ENCODE measurements around the gene PIP4K2A. TPM values are rescaled to one million over a fixed set of nuclear protein-coding genes. Genes with fewer than 3 reads are reported as not detected.

PIP4K2A gene
- total RNA-seq, 1 donor from 2014 or later = 22.4 TPM

- no peak overlapping the region for H3K27ac Mint-ChIP-seq
- peaks cover 28% of the 10 kb centered on the region for H3K4me1 Mint-ChIP-seq (ENCODE audit: low read depth)
- no peak overlapping the region for H3K4me3 Mint-ChIP-seq (ENCODE audit: low read depth)
- H3K9me3 Mint-ChIP-seq (ENCODE audit: low read depth) = no peaks in the 10 kb centered on the region
- TF ChIP-seq, protein P1, sequence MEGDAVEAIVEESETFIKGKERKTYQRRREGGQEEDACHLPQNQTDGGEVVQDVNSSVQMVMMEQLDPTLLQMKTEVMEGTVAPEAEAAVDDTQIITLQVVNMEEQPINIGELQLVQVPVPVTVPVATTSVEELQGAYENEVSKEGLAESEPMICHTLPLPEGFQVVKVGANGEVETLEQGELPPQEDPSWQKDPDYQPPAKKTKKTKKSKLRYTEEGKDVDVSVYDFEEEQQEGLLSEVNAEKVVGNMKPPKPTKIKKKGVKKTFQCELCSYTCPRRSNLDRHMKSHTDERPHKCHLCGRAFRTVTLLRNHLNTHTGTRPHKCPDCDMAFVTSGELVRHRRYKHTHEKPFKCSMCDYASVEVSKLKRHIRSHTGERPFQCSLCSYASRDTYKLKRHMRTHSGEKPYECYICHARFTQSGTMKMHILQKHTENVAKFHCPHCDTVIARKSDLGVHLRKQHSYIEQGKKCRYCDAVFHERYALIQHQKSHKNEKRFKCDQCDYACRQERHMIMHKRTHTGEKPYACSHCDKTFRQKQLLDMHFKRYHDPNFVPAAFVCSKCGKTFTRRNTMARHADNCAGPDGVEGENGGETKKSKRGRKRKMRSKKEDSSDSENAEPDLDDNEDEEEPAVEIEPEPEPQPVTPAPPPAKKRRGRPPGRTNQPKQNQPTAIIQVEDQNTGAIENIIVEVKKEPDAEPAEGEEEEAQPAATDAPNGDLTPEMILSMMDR (IDR thresholded peaks at IDR 0.05; ENCODE audit: unreplicated experiment) = no peak
- no peaks in the 10 kb centered on the region for H3K27me3 Mint-ChIP-seq
- DNase-seq (ENCODE audit: low spot score, unreplicated experiment) = no peak
- H3K36me3 Mint-ChIP-seq (ENCODE audit: insufficient read depth) = no peaks in the 10 kb centered on the region
Observed at GRCh38 chr10:22643116-22643515, 71.3 kb downstream of the PIP4K2A start.

- Mint-ChIP-seq H3K36me3 (ENCODE audit: insufficient read depth) (no peaks in the 10 kb centered on the region), H3K4me3 (ENCODE audit: low read depth) (no peak overlapping the region), H3K4me1 (ENCODE audit: low read depth) (peaks cover 16% of the 10 kb centered on the region), H3K9me3 (ENCODE audit: low read depth) (no peaks in the 10 kb centered on the region), H3K27me3 (no peaks in the 10 kb centered on the region), H3K27ac (no peak overlapping the region)
- TF ChIP-seq, protein P1 (IDR thresholded peaks at IDR 0.05; ENCODE audit: unreplicated experiment) = no peak
- no peak for DNase-seq (ENCODE audit: low spot score, unreplicated experiment)
Observed at GRCh38 chr10:22641743-22642142, 72.6 kb downstream of the PIP4K2A start.

- Mint-ChIP-seq H3K36me3 (ENCODE audit: insufficient read depth) (no peaks in the 10 kb centered on the region), H3K4me1 (ENCODE audit: low read depth) (peaks cover 12% of the 10 kb centered on the region), H3K27me3 (no peaks in the 10 kb centered on the region), H3K4me3 (ENCODE audit: low read depth) (no peak overlapping the region), H3K9me3 (ENCODE audit: low read depth) (no peaks in the 10 kb centered on the region), H3K27ac (no peak overlapping the region)
- TF ChIP-seq, protein P1 (IDR thresholded peaks at IDR 0.05; ENCODE audit: unreplicated experiment) = no peak
- no peak for DNase-seq (ENCODE audit: low spot score, unreplicated experiment)
Observed at GRCh38 chr10:22640359-22640758, 74.0 kb downstream of the PIP4K2A start.

- no peaks in the 10 kb centered on the region for H3K27me3 Mint-ChIP-seq
- no peak overlapping the region for H3K27ac Mint-ChIP-seq
- TF ChIP-seq, protein P1 (IDR thresholded peaks at IDR 0.05; ENCODE audit: unreplicated experiment) = no peak
- no peak overlapping the region for H3K4me3 Mint-ChIP-seq (ENCODE audit: low read depth)
- H3K36me3 Mint-ChIP-seq (ENCODE audit: insufficient read depth) = no peaks in the 10 kb centered on the region
- no peaks in the 10 kb centered on the region for H3K9me3 Mint-ChIP-seq (ENCODE audit: low read depth)
- H3K4me1 Mint-ChIP-seq (ENCODE audit: low read depth) = peaks cover 8% of the 10 kb centered on the region
- no peak for DNase-seq (ENCODE audit: low spot score, unreplicated experiment)
Observed at GRCh38 chr10:22638863-22639262, 75.5 kb downstream of the PIP4K2A start.

DNA sequence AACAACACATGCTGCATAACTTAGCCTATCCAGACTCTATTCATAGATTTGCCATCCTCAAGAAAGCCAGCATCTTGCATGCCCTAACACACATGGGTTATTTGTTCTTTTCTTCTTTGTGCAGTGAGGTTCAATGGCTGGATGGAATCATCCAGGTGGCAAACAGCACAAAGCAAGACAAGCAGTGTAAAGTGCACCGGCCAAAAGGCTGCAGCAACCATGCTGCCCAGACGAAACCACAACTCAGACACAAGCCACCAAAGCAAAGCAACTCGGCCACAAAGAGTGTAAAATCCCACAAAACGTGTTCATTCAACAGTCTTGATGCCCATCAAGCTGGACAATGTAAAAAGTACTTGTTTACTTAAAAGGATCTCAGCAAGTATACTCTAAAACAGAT lies 76.9 kb downstream of the PIP4K2A start:
- H3K4me1 Mint-ChIP-seq (ENCODE audit: low read depth) = peaks cover 2% of the 10 kb centered on the region
- TF ChIP-seq, protein P1 (IDR thresholded peaks at IDR 0.05; ENCODE audit: unreplicated experiment) = no peak
- no peak for DNase-seq (ENCODE audit: low spot score, unreplicated experiment)
- no peak overlapping the region for H3K4me3 Mint-ChIP-seq (ENCODE audit: low read depth)
- H3K9me3 Mint-ChIP-seq (ENCODE audit: low read depth) = no peaks in the 10 kb centered on the region
- H3K27me3 Mint-ChIP-seq = no peaks in the 10 kb centered on the region
- no peaks in the 10 kb centered on the region for H3K36me3 Mint-ChIP-seq (ENCODE audit: insufficient read depth)
- H3K27ac Mint-ChIP-seq = no peak overlapping the region
